ENCODE data around the gene RASAL1.

Gene RASAL1

DNA sequence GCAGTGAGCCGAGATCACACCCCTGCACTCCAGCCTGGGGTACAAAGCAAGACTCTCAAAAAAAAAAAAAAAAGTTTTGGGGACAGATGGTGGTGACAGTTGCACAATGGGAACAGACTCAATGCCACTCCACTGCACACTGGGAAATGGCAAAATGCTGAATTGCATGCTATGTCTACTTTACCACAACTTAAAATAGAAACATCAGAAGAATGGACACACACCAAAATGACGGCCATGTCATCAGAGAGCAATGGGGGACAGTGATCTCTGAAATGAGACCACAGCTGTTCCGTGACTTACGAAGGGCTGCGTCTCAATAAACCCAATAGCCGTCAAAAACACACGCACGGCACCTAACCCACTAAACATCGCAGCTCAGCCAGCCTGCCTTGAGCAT lies 36.0 kb upstream of the RASAL1 start:
- FAIRE-seq (peak; percentile 30), DNase-seq (ENCODE audit: insufficient read length) (no peak)
- no peak for TF ChIP-seq TAF1 (IDR thresholded peaks at IDR 0.05; ENCODE audit: borderline replicate concordance, low read depth, low read length)
- no peak for TF ChIP-seq POLR2A (IDR thresholded peaks at IDR 0.05; ENCODE audit: low read depth, low read length)
- no peak for TF ChIP-seq POLR2AphosphoS5 (IDR thresholded peaks at IDR 0.05; ENCODE audit: low read depth, low read length)

DNA sequence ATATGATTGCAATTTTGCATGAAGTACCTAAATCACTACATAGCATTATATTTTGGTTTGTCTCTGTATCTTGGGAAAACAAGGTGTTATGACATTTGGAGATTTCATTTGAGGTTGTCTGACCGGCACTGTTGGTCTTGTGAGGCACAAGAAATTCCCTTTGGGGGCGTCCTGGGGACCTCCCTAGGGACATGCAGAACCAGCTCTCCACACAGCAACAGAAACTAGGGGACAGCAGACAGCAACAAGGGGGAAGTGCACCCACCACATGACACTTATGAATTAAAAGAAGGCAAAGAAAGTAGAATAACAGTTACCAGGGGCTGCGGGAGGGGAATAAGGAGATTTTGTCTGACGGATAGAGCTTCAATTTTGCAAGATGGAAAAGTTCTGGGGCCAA lies 35.4 kb upstream of the RASAL1 start:
- TF ChIP-seq POLR2A (IDR thresholded peaks at IDR 0.05; ENCODE audit: low read depth, low read length) (0 out of 2 replicates have a peak, but pooled peaks have one; percentile 9), TAF1 (IDR thresholded peaks at IDR 0.05; ENCODE audit: borderline replicate concordance, low read depth, low read length) (no peak)
- FAIRE-seq = no peak
- no peak for DNase-seq (ENCODE audit: insufficient read length)

- TF ChIP-seq TAF1 (IDR thresholded peaks at IDR 0.05; ENCODE audit: borderline replicate concordance, low read depth, low read length) (no peak), POLR2AphosphoS5 (IDR thresholded peaks at IDR 0.05; ENCODE audit: low read depth, low read length) (no peak), POLR2A (IDR thresholded peaks at IDR 0.05; ENCODE audit: low read depth, low read length) (no peak)
- DNase-seq (ENCODE audit: insufficient read length) = no peak
- FAIRE-seq = no peak
Measured at GRCh38 chr12:113170457-113170856, 34.9 kb upstream of the RASAL1 start.

GRCh38 chr12:113169697-113170096 lies 34.1 kb upstream of the RASAL1 start:
- DNase-seq (ENCODE audit: insufficient read length) (no peak), FAIRE-seq (no peak)
- TF ChIP-seq POLR2AphosphoS5 (IDR thresholded peaks at IDR 0.05; ENCODE audit: low read depth, low read length) (no peak), TAF1 (IDR thresholded peaks at IDR 0.05; ENCODE audit: borderline replicate concordance, low read depth, low read length) (no peak), POLR2A (IDR thresholded peaks at IDR 0.05; ENCODE audit: low read depth, low read length) (no peak)

DNA sequence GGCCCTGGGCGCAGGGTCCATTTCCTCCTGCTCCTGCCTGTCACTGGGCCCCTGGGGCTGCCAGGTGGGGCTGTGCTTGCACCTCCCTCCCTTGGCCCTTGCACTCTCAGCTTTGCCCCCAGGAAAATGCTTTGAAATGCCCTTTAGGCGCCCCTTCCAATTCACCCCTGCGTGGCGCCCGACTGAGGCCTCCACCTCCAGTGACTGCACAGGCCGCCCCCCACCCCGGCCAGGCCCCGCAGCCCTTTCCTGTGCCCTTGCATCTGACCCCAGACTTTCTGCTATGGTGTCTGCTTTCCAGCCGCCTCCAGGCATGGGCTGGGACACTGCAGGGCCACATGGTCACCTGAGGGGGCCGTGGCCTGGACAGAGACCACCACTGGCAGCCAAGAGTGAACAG lies 32.3 kb upstream of the RASAL1 start:
- TF ChIP-seq POLR2AphosphoS5 (IDR thresholded peaks at IDR 0.05; ENCODE audit: low read depth, low read length) (no peak), POLR2A (IDR thresholded peaks at IDR 0.05; ENCODE audit: low read depth, low read length) (no peak), TAF1 (IDR thresholded peaks at IDR 0.05; ENCODE audit: borderline replicate concordance, low read depth, low read length) (no peak)
- no peak for DNase-seq (ENCODE audit: insufficient read length)
- no peak for FAIRE-seq

DNA sequence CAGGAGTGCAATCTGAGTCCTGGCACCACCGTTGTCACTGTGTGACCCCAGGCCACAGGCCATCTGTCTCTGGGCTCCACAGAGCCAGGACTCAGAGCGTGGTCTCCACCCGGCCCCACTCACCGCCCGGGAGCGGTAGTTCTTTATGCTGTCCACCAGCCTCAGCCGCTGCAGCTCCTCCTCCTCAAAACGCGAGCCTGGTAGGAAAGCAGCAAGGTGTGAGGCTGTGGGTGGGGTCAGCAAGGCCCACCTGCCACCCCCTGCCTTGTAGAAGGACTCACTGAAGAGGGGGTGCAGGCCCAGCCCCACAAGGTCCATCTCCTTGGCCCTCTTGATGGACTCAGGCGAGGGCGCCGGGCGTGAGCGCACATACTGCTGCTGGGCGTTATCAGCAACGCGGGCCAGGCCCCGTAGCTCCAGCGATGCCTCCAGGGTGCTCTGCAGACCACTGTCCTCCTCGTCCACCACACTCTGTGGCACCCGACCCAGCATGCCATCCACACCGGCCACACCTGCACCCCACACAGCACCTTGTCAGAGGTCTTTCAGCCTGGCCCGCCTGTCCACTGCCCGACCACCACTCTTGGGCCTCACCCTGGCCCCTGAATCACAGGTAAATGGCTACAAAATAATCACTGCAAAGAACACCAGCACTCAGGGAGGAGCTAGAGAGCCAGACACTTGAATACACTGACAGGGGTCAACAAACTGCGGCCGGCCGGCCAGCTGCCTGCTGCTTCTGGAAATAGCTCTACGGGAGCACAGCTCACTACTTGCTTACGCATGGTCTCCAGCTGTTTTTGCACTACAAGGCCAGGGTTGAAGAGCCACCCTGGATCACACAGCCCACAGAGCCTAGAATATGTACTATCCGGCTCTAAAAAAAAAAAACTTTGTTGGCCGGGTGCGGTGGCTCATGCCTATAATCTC lies 30.2 kb upstream of the RASAL1 start:
- DNase-seq (ENCODE audit: insufficient read length) (no peak), FAIRE-seq (no peak)
- TF ChIP-seq POLR2A (IDR thresholded peaks at IDR 0.05; ENCODE audit: low read depth, low read length) (no peak), TAF1 (IDR thresholded peaks at IDR 0.05; ENCODE audit: borderline replicate concordance, low read depth, low read length) (no peak), POLR2AphosphoS5 (IDR thresholded peaks at IDR 0.05; ENCODE audit: low read depth, low read length) (no peak)

DNA sequence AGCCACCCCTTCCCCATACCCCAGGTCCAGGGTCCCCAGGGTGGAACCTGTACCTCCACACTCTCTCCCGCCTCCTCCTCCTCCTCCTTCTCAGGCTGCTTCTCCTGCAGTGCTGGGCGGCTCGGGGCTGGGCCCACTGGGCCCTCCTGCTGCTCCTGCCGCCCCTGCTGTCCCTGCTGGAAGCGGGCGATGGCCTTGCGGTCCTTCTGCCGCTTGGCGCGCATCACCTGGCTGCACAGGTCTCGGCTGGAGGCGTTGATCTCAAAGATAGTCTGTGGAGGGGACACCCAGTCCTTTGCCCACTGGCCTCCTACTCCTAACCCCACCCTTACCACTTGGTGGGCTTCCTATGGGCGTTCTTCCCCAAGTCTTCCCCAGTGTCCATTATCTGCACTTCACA lies 28.5 kb upstream of the RASAL1 start:
- FAIRE-seq (no peak), DNase-seq (ENCODE audit: insufficient read length) (no peak)

GRCh38 chr12:113163030-113163360 lies 27.4 kb upstream of the RASAL1 start:
- DNase-seq (ENCODE audit: insufficient read length) (no peak), FAIRE-seq (no peak)
- no peak for TF ChIP-seq TAF1 (IDR thresholded peaks at IDR 0.05; ENCODE audit: borderline replicate concordance, low read depth, low read length)
- no peak for TF ChIP-seq POLR2AphosphoS5 (IDR thresholded peaks at IDR 0.05; ENCODE audit: low read depth, low read length)
- no peak for TF ChIP-seq POLR2A (IDR thresholded peaks at IDR 0.05; ENCODE audit: low read depth, low read length)

More for the DNA sequence above, 28.5 kb upstream of the RASAL1 start:
- TF ChIP-seq POLR2AphosphoS5 (IDR thresholded peaks at IDR 0.05; ENCODE audit: low read depth, low read length) (no peak), POLR2A (IDR thresholded peaks at IDR 0.05; ENCODE audit: low read depth, low read length) (no peak), TAF1 (IDR thresholded peaks at IDR 0.05; ENCODE audit: borderline replicate concordance, low read depth, low read length) (no peak)

DNA sequence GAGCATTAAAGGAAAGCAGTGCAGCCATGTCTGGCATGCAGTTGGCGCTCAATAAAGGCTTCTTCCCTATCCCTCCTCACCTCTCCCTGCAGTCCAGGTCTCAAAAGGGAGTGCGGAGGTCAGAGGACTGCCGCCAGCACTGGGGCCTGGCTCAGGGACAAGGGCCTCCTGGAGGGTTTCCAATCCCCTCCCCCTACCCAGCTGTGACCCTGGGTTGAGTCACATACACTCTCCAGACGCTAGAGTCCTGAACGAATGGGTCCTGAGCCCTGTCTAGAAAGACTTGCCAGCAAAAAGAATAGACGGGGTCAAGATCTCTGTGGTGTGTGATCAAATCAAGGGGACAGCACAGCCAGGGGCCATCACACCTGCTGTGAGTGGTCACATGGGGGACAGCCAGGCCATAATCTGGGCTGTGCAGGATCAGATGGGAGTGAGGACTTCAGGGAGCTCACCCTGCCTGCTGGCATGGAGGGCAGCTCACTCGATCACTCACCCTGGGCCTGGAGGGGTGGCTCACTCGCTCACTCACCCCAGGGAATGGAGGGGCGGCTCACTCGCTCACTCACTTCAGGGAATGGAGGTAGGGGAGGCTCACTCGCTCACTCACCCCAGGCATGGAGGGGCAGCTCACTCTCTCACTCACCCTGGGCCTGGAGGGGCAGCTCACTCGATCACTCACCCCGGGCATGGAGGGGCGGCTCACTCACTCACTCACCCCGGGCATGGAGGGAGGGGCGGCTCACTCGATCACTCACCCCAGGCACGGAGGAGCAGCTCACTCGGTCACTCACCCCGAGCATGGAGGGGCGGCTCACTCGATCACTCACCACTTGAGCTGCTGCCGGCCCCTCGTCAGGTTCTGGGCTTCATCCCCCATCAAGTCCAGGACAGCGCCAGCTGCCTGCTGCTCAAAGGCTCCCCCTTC lies 26.8 kb upstream of the RASAL1 start:
- FAIRE-seq = no peak
- TF ChIP-seq TAF1 (IDR thresholded peaks at IDR 0.05; ENCODE audit: borderline replicate concordance, low read depth, low read length) (no peak), POLR2AphosphoS5 (IDR thresholded peaks at IDR 0.05; ENCODE audit: low read depth, low read length) (no peak), POLR2A (IDR thresholded peaks at IDR 0.05; ENCODE audit: low read depth, low read length) (0 out of 2 replicates have a peak, but pooled peaks have one; percentile 25)
- no peak for DNase-seq (ENCODE audit: insufficient read length)

- TF ChIP-seq TAF1 (IDR thresholded peaks at IDR 0.05; ENCODE audit: borderline replicate concordance, low read depth, low read length) = no peak
- TF ChIP-seq POLR2AphosphoS5 (IDR thresholded peaks at IDR 0.05; ENCODE audit: low read depth, low read length) = no peak
- TF ChIP-seq POLR2A (IDR thresholded peaks at IDR 0.05; ENCODE audit: low read depth, low read length) = 0 out of 2 replicates have a peak, but pooled peaks have one; percentile 33
- FAIRE-seq (no peak), DNase-seq (ENCODE audit: insufficient read length) (peak; percentile 58)
Measured at GRCh38 chr12:113161415-113162016, 26.0 kb upstream of the RASAL1 start.

GRCh38 chr12:113159937-113160336 lies 24.4 kb upstream of the RASAL1 start:
- DNase-seq (ENCODE audit: insufficient read length) (no peak), FAIRE-seq (no peak)

More at GRCh38 chr12:113159937-113160336, 24.4 kb upstream of the RASAL1 start:
- TF ChIP-seq POLR2A (IDR thresholded peaks at IDR 0.05; ENCODE audit: low read depth, low read length) (no peak), POLR2AphosphoS5 (IDR thresholded peaks at IDR 0.05; ENCODE audit: low read depth, low read length) (no peak), TAF1 (IDR thresholded peaks at IDR 0.05; ENCODE audit: borderline replicate concordance, low read depth, low read length) (no peak)
